GM21515 (cell line): Measurements from ENCODE around the gene BCAS4.
"Not testable (repeated sequence)": the region's sequence is repeated elsewhere in the genome, so short reads cannot be mapped to it uniquely, and the experiment has no call there.

ENCODE experiments used
- ATAC-seq: cut with Tn5 transposase; IDR thresholded peaks from one replicate; pipeline ENCODE4 v1.9.1; 2021; ENCODE audit not compliant: unreplicated experiment

BCAS4 gene

DNA sequence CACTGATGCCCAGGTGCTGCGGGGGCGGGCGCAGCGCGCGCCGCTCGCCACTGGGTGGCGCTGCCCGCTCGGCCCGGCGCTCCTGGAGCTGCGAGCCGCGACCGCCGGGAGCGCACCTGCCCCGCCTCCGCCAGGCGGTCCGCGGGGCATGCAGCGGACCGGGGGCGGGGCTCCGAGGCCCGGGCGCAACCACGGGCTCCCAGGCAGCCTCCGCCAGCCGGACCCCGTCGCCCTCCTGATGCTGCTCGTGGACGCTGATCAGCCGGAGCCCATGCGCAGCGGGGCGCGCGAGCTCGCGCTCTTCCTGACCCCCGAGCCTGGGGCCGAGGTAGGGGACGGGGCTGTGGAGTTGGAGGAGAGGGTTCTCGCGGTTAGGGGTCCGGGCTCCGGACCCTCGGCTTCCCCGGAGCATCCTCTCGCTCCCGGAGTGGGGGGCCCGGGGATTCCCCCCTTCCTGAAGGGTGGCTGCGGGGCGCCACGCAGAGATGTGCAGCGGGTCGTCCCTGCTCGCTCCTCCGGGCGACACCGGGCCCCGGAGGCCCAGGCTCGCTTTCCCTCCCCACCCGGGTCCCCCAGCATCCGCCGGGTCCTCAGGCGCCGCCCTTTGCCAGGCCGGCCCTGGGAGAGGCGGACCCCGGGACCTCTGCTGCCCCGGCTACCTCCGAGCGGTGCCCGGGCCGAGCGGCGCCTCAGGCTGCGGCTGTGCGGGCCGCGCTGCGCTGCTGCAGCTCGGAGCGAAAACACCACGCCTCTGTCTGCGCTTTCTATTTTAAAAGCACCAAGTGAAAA lies at the start of gene BCAS4:
TSS of gene BCAS4 (plus strand) at position 216 of the 789 bp plus-strand sequence. CDS start at position 239, 23 bp downstream.
- peak; percentile 63 for ATAC-seq

GRCh38 chr20:50745634-50746137 lies 49.2 kb upstream of the BCAS4 start:
- ATAC-seq, result no peak

DNA sequence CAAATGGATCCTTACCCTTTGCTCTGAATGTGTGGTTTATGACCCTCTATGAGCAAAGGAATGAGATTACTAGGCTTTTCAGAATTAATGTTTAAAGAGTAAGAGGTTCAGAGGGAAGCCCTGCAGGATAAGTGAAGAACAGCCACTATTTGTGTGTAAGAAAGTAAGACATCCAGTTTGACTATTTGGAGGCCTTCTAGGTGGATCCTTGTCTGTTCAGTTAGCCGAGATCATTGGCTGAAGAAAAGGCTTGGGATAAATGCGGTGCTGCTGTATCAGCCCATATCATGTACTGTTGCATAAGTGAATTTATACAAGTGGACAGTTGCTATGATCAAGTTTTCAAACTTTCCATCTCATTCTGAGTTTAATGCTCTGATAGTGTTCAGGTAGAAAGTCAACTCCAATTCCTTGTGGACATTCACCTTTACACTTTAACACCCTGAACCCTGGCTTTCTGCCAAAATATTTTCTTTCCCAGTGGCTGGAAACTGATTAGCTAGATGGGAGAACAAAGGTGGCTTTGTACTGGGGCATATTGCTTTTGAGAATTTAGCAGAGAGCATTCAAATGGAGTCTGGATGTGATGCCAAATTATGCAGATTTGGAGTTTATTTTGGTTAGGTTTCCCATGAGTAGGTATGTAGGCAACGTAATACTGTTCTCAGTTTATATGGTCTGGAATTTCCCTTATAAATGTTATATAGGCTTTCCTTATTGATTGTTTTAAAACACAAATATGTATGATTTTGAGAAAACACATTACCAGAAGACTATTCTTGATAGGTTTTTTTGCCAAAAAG lies 48.5 kb upstream of the BCAS4 start:
- no peak for ATAC-seq

GRCh38 chr20:50747275-50747674 lies 47.6 kb upstream of the BCAS4 start:
- no peak for ATAC-seq

DNA sequence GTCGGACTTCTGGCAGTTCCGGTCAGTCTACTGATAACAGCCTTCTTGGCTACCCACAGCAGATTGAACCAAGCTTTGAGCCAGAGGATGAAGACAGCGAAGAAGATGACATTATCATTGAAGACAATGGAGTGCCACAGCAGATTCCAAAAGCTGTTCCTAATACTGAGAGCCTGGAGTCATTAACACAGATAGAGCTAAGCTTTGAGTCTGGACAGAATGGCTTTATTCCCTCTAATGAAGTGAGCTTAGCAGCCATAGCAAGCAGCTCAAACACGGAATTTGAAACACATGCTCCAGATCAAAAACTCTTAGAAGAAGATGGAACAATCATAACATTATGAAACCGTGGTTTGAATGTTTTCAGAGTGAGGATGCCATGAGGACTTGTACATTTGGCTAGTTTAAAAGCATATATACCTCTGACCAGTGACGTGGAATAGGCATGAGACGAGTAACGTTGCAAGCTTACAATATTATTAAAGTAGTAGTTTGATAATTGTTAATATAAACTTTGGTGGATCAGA lies 44.7 kb upstream of the BCAS4 start:
- no peak for ATAC-seq

DNA sequence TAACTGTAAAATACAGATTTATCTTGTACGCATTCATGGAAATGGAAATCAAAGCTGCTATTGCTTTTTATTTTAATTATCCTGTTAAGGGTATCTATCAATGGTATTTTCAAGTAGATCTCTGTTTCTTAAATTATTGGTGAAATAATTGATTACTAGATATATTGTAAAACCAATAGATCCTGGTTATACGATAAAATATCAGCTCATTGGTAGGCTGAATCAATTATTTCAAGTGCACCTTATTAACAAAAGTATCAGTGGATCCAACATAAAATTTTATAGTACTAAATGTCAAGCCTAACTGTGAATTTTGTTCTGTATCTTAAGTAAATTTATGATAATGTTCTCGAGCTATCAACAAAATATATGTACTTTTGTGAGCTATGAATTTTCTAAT lies 41.7 kb upstream of the BCAS4 start:
- no peak for ATAC-seq

- no peak for ATAC-seq
Observed at GRCh38 chr20:50754420-50754819, 40.4 kb upstream of the BCAS4 start.

GRCh38 chr20:50756447-50756846 lies 38.4 kb upstream of the BCAS4 start:
- ATAC-seq, result no peak

GRCh38 chr20:50758469-50758868 lies 36.4 kb upstream of the BCAS4 start:
- ATAC-seq, result no peak

DNA sequence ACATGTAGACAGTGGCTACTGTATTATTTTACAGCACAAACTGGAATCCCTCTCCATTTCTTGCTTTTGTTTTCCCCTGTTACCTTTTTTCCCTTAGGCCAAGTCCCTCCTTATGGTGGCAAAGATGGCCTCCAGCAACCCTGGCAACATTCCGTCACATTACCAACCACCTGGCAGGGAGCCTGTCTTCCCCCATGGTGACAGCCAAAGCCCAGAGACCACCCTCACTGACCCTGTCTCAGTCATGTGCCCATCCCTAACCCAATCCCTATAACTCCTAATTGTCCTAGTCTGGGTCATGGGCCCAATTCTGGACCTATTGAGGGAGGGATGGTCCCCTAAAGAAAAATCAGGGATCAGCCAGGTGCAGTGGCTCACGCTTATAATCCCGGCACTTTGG lies 35.9 kb upstream of the BCAS4 start:
- no peak for ATAC-seq

DNA sequence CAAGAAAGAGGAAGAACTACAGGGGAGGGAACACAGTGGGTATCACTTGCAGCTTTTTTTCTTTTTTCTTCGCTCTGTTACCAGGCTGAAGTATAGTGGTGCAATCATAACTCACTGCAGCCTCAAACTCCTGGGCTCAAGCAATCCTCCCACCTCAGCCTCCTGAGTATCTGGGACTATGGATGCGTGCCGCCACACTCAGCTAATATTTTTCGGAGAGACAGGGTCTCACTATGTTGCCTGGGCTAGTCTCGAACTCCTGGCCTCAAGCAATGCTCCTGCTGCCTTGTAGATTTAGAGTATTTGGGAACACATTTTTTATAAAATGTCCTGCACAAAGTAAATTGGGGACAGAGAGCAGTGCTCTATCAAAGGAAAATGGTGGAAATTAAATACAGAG lies 35.2 kb upstream of the BCAS4 start:
- ATAC-seq, result no peak

DNA sequence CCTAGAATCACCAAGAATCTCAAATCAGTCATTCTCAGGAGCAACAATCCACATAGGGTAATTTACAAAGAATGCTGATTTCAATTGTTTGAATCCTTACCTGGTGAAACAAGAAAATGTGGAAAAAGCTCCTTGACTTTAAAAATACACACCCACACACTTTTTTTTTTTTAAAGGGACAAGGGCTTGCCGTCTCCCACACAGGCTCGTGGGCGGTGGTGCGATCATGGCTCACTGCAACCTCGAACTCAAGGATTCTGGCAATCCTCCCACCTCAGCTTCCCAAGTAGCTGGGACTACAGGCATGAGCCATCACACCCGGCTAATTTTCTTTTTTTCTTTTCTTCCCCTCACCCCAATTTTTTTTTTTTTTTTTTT lies 32.8 kb upstream of the BCAS4 start:
- no peak for ATAC-seq

GRCh38 chr20:50762435-50763220 lies 32.2 kb upstream of the BCAS4 start:
- ATAC-seq, result no peak

DNA sequence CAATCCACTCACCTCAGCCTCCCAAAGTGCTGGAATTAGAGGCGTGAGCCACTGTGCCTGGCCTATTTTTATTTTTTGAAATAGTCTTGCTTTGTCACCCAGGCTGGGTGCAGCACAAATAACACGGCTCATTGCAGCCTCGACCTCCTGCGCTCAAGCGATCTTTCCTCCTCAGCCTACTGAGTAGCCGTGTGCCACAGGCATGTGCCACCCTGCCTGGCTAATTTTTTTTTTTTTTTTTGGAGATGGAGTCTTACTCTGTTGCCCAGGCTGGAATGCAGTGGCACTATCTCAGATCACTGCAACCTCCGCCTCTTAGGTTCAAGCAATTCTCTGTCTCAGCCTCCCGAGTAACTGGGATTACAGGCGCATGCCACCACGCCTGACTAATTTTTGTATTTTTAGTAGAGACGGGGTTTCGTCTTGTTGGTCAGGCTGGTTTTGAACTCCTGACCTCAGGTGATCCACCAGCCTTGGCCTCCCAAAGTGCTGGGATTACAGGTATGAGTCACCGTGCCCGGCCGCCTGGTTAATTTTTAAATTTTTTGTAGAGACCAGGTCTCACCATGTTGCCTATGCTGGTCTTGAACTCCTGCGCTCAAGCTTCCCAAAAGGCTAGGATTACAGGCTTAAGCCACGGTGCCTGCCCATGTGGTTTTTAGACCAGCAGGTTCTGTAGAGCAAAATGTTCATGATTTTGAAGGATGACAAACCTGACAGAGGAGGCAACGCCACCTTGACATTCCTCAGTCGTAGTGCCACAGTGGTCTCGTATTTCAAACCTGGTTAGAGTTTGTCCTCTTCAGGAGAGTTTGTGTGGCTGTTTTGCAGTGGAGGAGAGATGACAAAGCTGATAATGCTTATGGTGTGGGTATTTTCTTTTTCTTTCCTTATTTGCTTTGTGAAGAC lies 31.1 kb upstream of the BCAS4 start:
- ATAC-seq, result not testable (repeated sequence)

DNA sequence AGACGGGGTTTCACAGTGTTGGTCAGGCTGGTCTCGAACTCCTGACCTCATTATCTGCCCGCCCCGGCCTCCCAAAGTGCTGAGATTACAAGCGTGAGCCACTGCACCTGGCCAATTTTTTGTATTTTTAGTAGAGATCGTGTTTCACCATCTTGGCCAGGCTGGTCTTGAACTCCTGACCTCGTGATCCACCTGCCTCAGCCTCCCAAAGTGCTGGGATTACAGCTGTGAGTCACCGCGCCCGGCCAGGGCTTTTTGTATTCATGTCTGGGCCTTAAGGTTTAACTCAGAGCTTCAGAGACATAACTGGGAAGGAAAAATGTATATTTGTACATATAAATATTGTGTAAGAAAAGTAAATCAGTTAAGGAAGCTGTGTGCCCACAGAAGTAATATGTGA lies 29.6 kb upstream of the BCAS4 start:
- ATAC-seq, result not testable (repeated sequence)

DNA sequence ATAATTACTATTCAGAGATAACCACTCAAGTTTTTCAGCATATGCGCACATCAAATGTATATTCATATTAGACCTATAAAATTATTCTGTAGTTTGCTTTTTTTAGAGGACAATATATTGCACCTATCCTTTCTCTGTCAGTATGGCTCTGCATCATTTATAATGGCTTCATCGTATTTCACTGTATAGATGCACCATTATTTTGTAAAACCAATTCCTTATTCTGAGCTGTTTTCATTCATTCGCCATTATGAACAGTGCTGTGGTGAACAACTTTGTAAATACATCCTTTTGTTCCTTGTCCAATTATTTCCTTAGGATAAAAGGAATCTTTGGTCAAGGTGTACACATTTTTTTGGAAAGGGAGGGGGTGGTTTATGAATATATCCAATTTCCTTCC lies 29.2 kb upstream of the BCAS4 start:
- ATAC-seq, result no peak

GRCh38 chr20:50766955-50767809 lies 27.7 kb upstream of the BCAS4 start:
- not testable (repeated sequence) for ATAC-seq

GRCh38 chr20:50768991-50769390 lies 25.9 kb upstream of the BCAS4 start:
- ATAC-seq, result not testable (repeated sequence)

DNA sequence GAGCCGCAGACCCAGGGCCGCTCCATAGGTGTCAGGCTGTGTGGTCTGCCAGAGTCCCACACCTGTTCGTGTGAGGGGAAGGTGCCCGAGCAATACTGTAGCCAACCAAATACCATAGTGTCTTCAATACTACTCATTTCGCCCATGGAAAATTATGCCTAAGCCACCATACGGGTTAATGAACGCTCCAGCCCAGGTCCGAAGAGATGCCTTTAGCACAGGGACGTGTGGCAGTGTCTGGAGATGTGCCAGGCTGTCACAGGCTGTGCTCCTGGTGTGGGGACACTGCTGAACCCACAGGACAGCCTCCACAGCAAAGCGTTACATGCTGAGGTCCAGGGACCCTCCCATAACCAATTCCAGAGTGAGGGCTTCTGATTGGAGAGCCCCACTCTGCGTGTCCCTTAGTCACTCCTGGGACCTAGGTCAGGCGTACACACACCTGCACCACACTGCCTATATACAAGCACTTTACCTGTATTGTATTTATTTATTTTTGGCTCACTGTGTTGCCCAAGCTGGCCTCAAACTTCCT lies 25.2 kb upstream of the BCAS4 start:
- ATAC-seq, result not testable (repeated sequence)
